ENCODE results near the gene RGS1. TPM values are rescaled to one million over a fixed set of nuclear protein-coding genes. Genes with fewer than 3 reads are reported as not detected.

Gene RGS1
- total RNA-seq, 1 donor from 2014 or later, result not detected

- no peak for DNase-seq (ENCODE audit: low read depth in 2 of 2)
Measured at GRCh38 chr1:192553741-192554140, 21.8 kb upstream of the RGS1 start.

- DNase-seq (ENCODE audit: low read depth in 2 of 2), result no peak
Measured at GRCh38 chr1:192554904-192555303, 20.7 kb upstream of the RGS1 start.

- DNase-seq (ENCODE audit: low read depth in 2 of 2), result no peak
Measured at GRCh38 chr1:192555399-192555798, 20.2 kb upstream of the RGS1 start.

- no peak for DNase-seq (ENCODE audit: low read depth in 2 of 2)
Measured at GRCh38 chr1:192557841-192558595, 17.6 kb upstream of the RGS1 start.

GRCh38 chr1:192559115-192560006 is 16.2 kb upstream of the RGS1 start:
- DNase-seq (ENCODE audit: low read depth in 2 of 2), result peak; percentile 90 to 98

GRCh38 chr1:192561301-192561700 is 14.3 kb upstream of the RGS1 start:
- DNase-seq (ENCODE audit: low read depth in 2 of 2), result no peak

GRCh38 chr1:192563129-192563528 is 12.4 kb upstream of the RGS1 start:
- no peak for DNase-seq (ENCODE audit: low read depth in 2 of 2)

GRCh38 chr1:192564099-192564498 is 11.5 kb upstream of the RGS1 start:
- no peak for DNase-seq (ENCODE audit: low read depth in 2 of 2)

GRCh38 chr1:192565946-192566345 is 9.6 kb upstream of the RGS1 start:
- DNase-seq (ENCODE audit: low read depth in 2 of 2), result no peak

GRCh38 chr1:192566657-192567056 is 8.9 kb upstream of the RGS1 start:
- DNase-seq (ENCODE audit: low read depth in 2 of 2), result no peak

GRCh38 chr1:192568063-192568462 is 7.5 kb upstream of the RGS1 start:
- no peak for DNase-seq (ENCODE audit: low read depth in 2 of 2)

GRCh38 chr1:192571668-192572067 is 3.9 kb upstream of the RGS1 start:
- no peak for DNase-seq (ENCODE audit: low read depth in 2 of 2)

GRCh38 chr1:192573499-192573898 is 2.1 kb upstream of the RGS1 start:
- peak in 1 of 2 donors; percentile 43 for DNase-seq (ENCODE audit: low read depth in 2 of 2)

GRCh38 chr1:192574073-192574472 is 1.5 kb upstream of the RGS1 start:
- peak in 1 of 2 donors; percentile 19 for DNase-seq (ENCODE audit: low read depth in 2 of 2)

GRCh38 chr1:192576190-192577144 is 894 bp downstream of the RGS1 start:
- DNase-seq (ENCODE audit: low read depth in 2 of 2), result no peak

- no peak for DNase-seq (ENCODE audit: low read depth in 2 of 2)
Measured at GRCh38 chr1:192577145-192578140, 1.9 kb downstream of the RGS1 start.

- DNase-seq (ENCODE audit: low read depth in 2 of 2), result no peak
Measured at GRCh38 chr1:192578144-192578909, 2.8 kb downstream of the RGS1 start.

- peak in 1 of 2 donors; percentile 4 for DNase-seq (ENCODE audit: low read depth in 2 of 2)
Measured at GRCh38 chr1:192579010-192579738, 3.6 kb downstream of the RGS1 start.
